GM23248 (cell line): ENCODE measurements around the gene BCR. TPM values are rescaled to one million over a fixed set of nuclear protein-coding genes. Genes with fewer than 3 reads are reported as not detected.

Source experiments
- DNase-seq: peaks from one replicate; pipeline ENCODE4 v3.0.0-alpha.2; 2015
- H2AFZ ChIP-seq: fragments of 200-600 bp; sonication (generic); 2 replicates; pipeline ENCODE4 v1.6.1; 2016; ENCODE audit warnings: antibody characterized with exemption
- H3F3A ChIP-seq: fragments of 200-600 bp; sonication (generic); 2 replicates; pipeline ENCODE4 v1.6.1; 2016; ENCODE audit warnings: mild to moderate bottlenecking, antibody characterized with exemption, mixed run types; ENCODE audit not compliant: insufficient read depth
- H3K27ac ChIP-seq: fragments of 200-600 bp; sonication (generic); 2 replicates; pipeline ENCODE4 v1.5.1; 2016; ENCODE audit warnings: mild to moderate bottlenecking
- H3K27me3 ChIP-seq: fragments of 200-600 bp; sonication (generic); replicated peaks from 2 replicates; pipeline ENCODE4 v1.6.1; 2016; ENCODE audit warnings: mild to moderate bottlenecking; ENCODE audit not compliant: insufficient read depth
- H3K36me3 ChIP-seq: fragments of 200-600 bp; sonication (generic); 2 replicates; pipeline ENCODE4 v1.6.1; 2016; ENCODE audit warnings: low read depth, mild to moderate bottlenecking
- H3K4me1 ChIP-seq: fragments of 200-600 bp; sonication (generic); 2 replicates; pipeline ENCODE4 v1.6.1; 2016; ENCODE audit warnings: mild to moderate bottlenecking; ENCODE audit not compliant: insufficient read depth
- H3K4me2 ChIP-seq: fragments of 200-600 bp; sonication (generic); one replicate; pipeline ENCODE4 v1.6.1; 2016; ENCODE audit warnings: mild to moderate bottlenecking; ENCODE audit not compliant: unreplicated experiment
- H3K4me3 ChIP-seq: fragments of 200-600 bp; sonication (generic); 2 replicates; pipeline ENCODE4 v1.5.1; 2016; ENCODE audit warnings: mild to moderate bottlenecking
- H3K79me2 ChIP-seq: fragments of 200-600 bp; sonication (generic); 2 replicates; pipeline ENCODE4 v1.6.1; 2016; ENCODE audit warnings: mild to moderate bottlenecking; ENCODE audit not compliant: insufficient read depth
- H3K9ac ChIP-seq: fragments of 200-600 bp; sonication (generic); 2 replicates; pipeline ENCODE4 v1.6.1; 2016; ENCODE audit warnings: mild to moderate bottlenecking
- H3K9me2 ChIP-seq: fragments of 200-600 bp; sonication (generic); 2 replicates; pipeline ENCODE4 v1.6.1; 2016; ENCODE audit warnings: mixed run types, mild to moderate bottlenecking, moderate library complexity; ENCODE audit not compliant: insufficient read depth
- H3K9me3 ChIP-seq: fragments of 200-600 bp; sonication (generic); one replicate; pipeline ENCODE4 v1.6.1; 2017; ENCODE audit warnings: low read depth
- H4K20me1 ChIP-seq: fragments of 200-600 bp; sonication (generic); 2 replicates; pipeline ENCODE4 v1.6.0; 2016; ENCODE audit not compliant: insufficient read depth
- EZH2 ChIP-seq: fragments of 200-600 bp; sonication (generic); IDR thresholded peaks from 2 replicates; pipeline ENCODE4 v1.6.1; 2018; ENCODE audit warnings: antibody characterized with exemption, mild to moderate bottlenecking; ENCODE audit not compliant: insufficient read depth, poor library complexity, severe bottlenecking
- EZH2phosphoT487 ChIP-seq: fragments of 200-600 bp; sonication (generic); IDR thresholded peaks from 2 replicates; pipeline ENCODE4 v1.6.1; 2018; ENCODE audit warnings: antibody characterized with exemption, moderate library complexity, mild to moderate bottlenecking, low read depth; ENCODE audit not compliant: insufficient read depth
- WGBS, 2 experiments: methylation state at CpG; one replicate each; pipeline ENCODE4 v1.1.6; 2015 to 2017; ENCODE audit warnings: low lambda C conversion rate in 2 of 2, low coverage in 1 of 2; ENCODE audit errors: missing lambda C conversion rate in 2 of 2; 5-methylcytosine and 5-hydroxymethylcytosine counted together
- in situ Hi-C: fragments of 300-500 bp; cut with MboI; formaldehyde crosslinking; loops from 2 replicates; pipeline ENCODE4 v1.15.0; 2020
- polyA plus RNA-seq: library from polyadenylated mRNA; unstranded; fragments of >200 nt; fragmentation: Nextera tagmentation; extraction: Ambion mirVana; gene quantifications from 2 replicates; pipeline ENCODE4 v1.2.1, GENCODE V29; 2016
- total RNA-seq: library from RNA; depleted of rRNA; stranded (reverse); fragments of >200 nt; shearing (Covaris generic); gene quantifications from 2 replicates; pipeline ENCODE4 v1.2.3, GENCODE V29; 2014

BCR gene
- total and polyA plus RNA-seq, 2 experiments from 2014 or later = 4.7 to 30.0 TPM

GRCh38 chr22:23272371-23272770 lies 92.1 kb downstream of the BCR start:
- WGBS, 2 experiments = 92 to 95% methylated on average over 8 of the region's 8 CpGs
- Histone ChIP-seq H3K79me2 (no peaks in the 10 kb centered on the region), H3K9ac (no peak overlapping the region), H3F3A (no peaks in the 10 kb centered on the region), H4K20me1 (no peaks in the 10 kb centered on the region), H3K36me3 (no peaks in the 10 kb centered on the region; the same call in 1 of the 2 replicates), H3K9me3 (no peaks in the 10 kb centered on the region), H3K27me3 (no peaks in the 10 kb centered on the region), H3K4me1 (no peaks in the 10 kb centered on the region), H3K4me3 (no peak overlapping the region), H3K27ac (no peak overlapping the region), H2AFZ (no peak overlapping the region), H3K4me2 (no peak overlapping the region), H3K9me2 (no peaks in the 10 kb centered on the region)
- in situ Hi-C loops = loop anchor here (5.0 kb wide), 1 partner anchor 95 kb away; no protein-coding TSS in a partner anchor
- DNase-seq = no peak
- TF ChIP-seq EZH2phosphoT487 (no peak), EZH2 (no peak)

DNA sequence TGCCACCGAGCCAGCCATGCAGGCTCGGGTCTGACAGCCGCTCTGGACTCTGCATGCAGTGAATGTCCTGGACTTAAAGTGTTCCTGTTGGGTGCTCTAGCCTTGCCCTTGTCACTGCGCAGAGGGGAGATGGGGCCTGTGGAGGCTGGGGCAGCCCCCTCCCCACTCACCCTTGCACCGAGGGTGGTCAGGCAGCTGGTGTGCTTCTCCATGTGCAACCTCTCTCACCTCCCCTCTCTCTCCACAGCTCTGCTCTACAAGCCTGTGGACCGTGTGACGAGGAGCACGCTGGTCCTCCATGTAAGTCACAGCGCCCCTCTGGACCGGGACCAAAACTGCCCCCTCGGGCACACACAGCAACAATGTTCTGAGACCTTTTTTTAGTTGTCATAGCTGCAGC lies 92.5 kb downstream of the BCR start:
- H3K79me2 ChIP-seq = no peaks in the 10 kb centered on the region
- H3K4me1 ChIP-seq = no peaks in the 10 kb centered on the region
- H3K36me3 ChIP-seq = no peaks in the 10 kb centered on the region; the same call in 1 of the 2 replicates
- no peaks in the 10 kb centered on the region for H3K9me3 ChIP-seq
- no peak overlapping the region for H2AFZ ChIP-seq
- no peaks in the 10 kb centered on the region for H4K20me1 ChIP-seq
- no peaks in the 10 kb centered on the region for H3K27me3 ChIP-seq
- no peak overlapping the region for H3K9ac ChIP-seq
- WGBS, 2 experiments = 97 to 98% methylated on average over 9 to 11 of the region's 11 CpGs
- H3F3A ChIP-seq = no peaks in the 10 kb centered on the region
- TF ChIP-seq EZH2 (no peak), EZH2phosphoT487 (no peak)
- H3K9me2 ChIP-seq = no peaks in the 10 kb centered on the region
- DNase-seq = no peak
- H3K4me3 ChIP-seq = no peak overlapping the region
- in situ Hi-C loops = loop anchor here (5.0 kb wide), 1 partner anchor 96 kb away; no protein-coding TSS in a partner anchor
- H3K27ac ChIP-seq = no peak overlapping the region
- H3K4me2 ChIP-seq = no peak overlapping the region

DNA sequence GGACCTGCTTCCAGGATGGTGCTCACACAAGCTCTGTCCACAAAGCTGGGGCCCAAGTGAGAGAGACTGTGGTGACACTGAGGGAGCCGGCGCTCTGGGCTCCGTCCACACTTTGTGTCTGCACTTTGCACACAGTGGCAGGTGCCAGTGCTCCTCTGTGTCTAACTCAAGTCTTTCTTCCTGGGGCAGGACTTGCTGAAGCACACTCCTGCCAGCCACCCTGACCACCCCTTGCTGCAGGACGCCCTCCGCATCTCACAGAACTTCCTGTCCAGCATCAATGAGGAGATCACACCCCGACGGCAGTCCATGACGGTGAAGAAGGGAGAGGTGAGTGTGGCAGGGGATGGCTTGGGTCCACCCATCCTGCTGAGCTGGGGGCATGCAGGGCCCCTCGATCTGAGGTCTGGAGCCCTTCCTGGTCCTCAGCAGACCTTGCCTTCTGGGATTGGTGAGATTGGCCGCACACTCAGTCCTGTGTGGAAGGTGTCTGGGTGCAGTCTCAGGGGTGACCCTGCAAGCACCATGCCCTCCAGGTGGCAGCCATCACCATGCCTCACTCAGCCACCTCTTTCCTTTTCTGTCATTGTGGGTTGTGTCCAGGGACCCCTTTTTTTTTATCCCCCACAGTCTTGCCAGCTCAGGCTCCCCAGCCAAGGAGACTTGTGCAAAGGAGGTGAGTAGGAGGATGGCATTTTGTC lies 93.3 kb downstream of the BCR start:
- no peak overlapping the region for H3K4me3 ChIP-seq
- TF ChIP-seq EZH2 (no peak), EZH2phosphoT487 (no peak)
- H3K9me3 ChIP-seq = no peaks in the 10 kb centered on the region
- no peaks in the 10 kb centered on the region; the same call in 1 of the 2 replicates for H3K36me3 ChIP-seq
- H3K27me3 ChIP-seq = no peaks in the 10 kb centered on the region
- H3F3A ChIP-seq = no peaks in the 10 kb centered on the region
- H3K4me2 ChIP-seq = no peak overlapping the region
- H3K9ac ChIP-seq = no peak overlapping the region
- H3K27ac ChIP-seq = no peak overlapping the region
- H3K9me2 ChIP-seq = no peaks in the 10 kb centered on the region
- H2AFZ ChIP-seq = no peak overlapping the region
- WGBS, 2 experiments = 90 to 94% methylated on average over 10 of the region's 10 CpGs
- no peak for DNase-seq
- peaks cover 1% of the 10 kb centered on the region; the same call in 1 of the 2 replicates for H3K4me1 ChIP-seq
- in situ Hi-C loops = loop anchor here (5.0 kb wide), 1 partner anchor 96 kb away; no protein-coding TSS in a partner anchor
- H3K79me2 ChIP-seq = no peaks in the 10 kb centered on the region
- H4K20me1 ChIP-seq = no peaks in the 10 kb centered on the region

- TF ChIP-seq EZH2 (no peak), EZH2phosphoT487 (no peak)
Measured at GRCh38 chr22:23274146-23274526, 93.8 kb downstream of the BCR start.

More at GRCh38 chr22:23274146-23274526, 93.8 kb downstream of the BCR start:
- H3K4me1 ChIP-seq = peaks cover 3% of the 10 kb centered on the region; the same call in 1 of the 2 replicates
- H3K9me2 ChIP-seq = no peaks in the 10 kb centered on the region
- H3K79me2 ChIP-seq = no peaks in the 10 kb centered on the region
- H3K36me3 ChIP-seq = no peaks in the 10 kb centered on the region; the same call in 1 of the 2 replicates
- 94 to 98% methylated on average over 10 of the region's 10 CpGs for WGBS, 2 experiments
- H3K9ac ChIP-seq = no peak overlapping the region
- H3K9me3 ChIP-seq = no peaks in the 10 kb centered on the region
- no peak overlapping the region for H3K27ac ChIP-seq
- H3F3A ChIP-seq = no peaks in the 10 kb centered on the region
- H3K4me3 ChIP-seq = no peak overlapping the region
- in situ Hi-C loops = loop anchor here (5.0 kb wide), 1 partner anchor 97 kb away; no protein-coding TSS in a partner anchor
- H3K4me2 ChIP-seq = no peak overlapping the region
- no peaks in the 10 kb centered on the region for H3K27me3 ChIP-seq
- no peaks in the 10 kb centered on the region for H4K20me1 ChIP-seq
- no peak overlapping the region for H2AFZ ChIP-seq
- DNase-seq = no peak
